VCaP (cell line): Measurements from ENCODE around the gene CTNNA2.

Source experiments
- H3K27ac ChIP-seq: fragments of 450-650 bp; 2 replicates; pipeline ENCODE4 v1.5.1; 2017
- CTCF ChIP-seq: fragments of 450-650 bp; conservative IDR thresholded peaks from 2 replicates; pipeline ENCODE4 v1.5.1; 2017; ENCODE audit warnings: mild to moderate bottlenecking, moderate library complexity

The CTNNA2 gene

GRCh38 chr2:79901161-79901560, 388.3 kb downstream of the CTNNA2 start:
- TF ChIP-seq CTCF = no peak
- no peak overlapping the region for H3K27ac ChIP-seq

GRCh38 chr2:79903222-79904000, 390.6 kb downstream of the CTNNA2 start:
- H3K27ac ChIP-seq = no peak overlapping the region
- no peak for TF ChIP-seq CTCF

GRCh38 chr2:79906139-79906890, 393.5 kb downstream of the CTNNA2 start:
- H3K27ac ChIP-seq = no peak overlapping the region
- no peak for TF ChIP-seq CTCF

- no peak overlapping the region for H3K27ac ChIP-seq
- TF ChIP-seq CTCF = no peak
Measured at GRCh38 chr2:79909521-79909920, 396.7 kb downstream of the CTNNA2 start.

GRCh38 chr2:79910643-79911042, 397.8 kb downstream of the CTNNA2 start:
- peak; percentile 30 for TF ChIP-seq CTCF
- H3K27ac ChIP-seq = no peak overlapping the region

GRCh38 chr2:79915455-79915854, 402.6 kb downstream of the CTNNA2 start:
- H3K27ac ChIP-seq = no peak overlapping the region
- TF ChIP-seq CTCF = no peak

GRCh38 chr2:79916285-79916684, 403.4 kb downstream of the CTNNA2 start:
- TF ChIP-seq CTCF = no peak
- H3K27ac ChIP-seq = no peak overlapping the region
